NCI-H460 (cell line): ENCODE measurements around the gene RPL35A. TPM values are rescaled to one million over a fixed set of nuclear protein-coding genes. Genes with fewer than 3 reads are reported as not detected.
A peak's percentile ranks its signal among the peaks of the same experiment; 100 is the strongest.
"Not testable (repeated sequence)": the region's sequence is repeated elsewhere in the genome, so short reads cannot be mapped to it uniquely, and the experiment has no call there.

Source experiments
- DNase-seq: peaks from one replicate; pipeline ENCODE4 v3.0.0-alpha.2; 2016; ENCODE audit warnings: low read depth; ENCODE audit errors: extremely low read depth
- polyA plus RNA-seq: library from polyadenylated mRNA; depleted of rRNA; stranded (reverse); fragments of >200 nt; gene quantifications from 2 replicates; pipeline ENCODE4 v1.2.3, GENCODE V29; 2014; cell fraction: nucleus; rRNA removed
- total RNA-seq: library from RNA; depleted of rRNA; stranded (reverse); fragments of >200 nt; shearing (Covaris generic); gene quantifications from 2 replicates; pipeline ENCODE4 v1.2.3, GENCODE V29; 2014; rRNA removed

RPL35A gene
- total RNA-seq, result 1,951 and 2,039 TPM in 2 replicates
- 972 and 1,374 TPM in 2 replicates for polyA plus RNA-seq

DNA sequence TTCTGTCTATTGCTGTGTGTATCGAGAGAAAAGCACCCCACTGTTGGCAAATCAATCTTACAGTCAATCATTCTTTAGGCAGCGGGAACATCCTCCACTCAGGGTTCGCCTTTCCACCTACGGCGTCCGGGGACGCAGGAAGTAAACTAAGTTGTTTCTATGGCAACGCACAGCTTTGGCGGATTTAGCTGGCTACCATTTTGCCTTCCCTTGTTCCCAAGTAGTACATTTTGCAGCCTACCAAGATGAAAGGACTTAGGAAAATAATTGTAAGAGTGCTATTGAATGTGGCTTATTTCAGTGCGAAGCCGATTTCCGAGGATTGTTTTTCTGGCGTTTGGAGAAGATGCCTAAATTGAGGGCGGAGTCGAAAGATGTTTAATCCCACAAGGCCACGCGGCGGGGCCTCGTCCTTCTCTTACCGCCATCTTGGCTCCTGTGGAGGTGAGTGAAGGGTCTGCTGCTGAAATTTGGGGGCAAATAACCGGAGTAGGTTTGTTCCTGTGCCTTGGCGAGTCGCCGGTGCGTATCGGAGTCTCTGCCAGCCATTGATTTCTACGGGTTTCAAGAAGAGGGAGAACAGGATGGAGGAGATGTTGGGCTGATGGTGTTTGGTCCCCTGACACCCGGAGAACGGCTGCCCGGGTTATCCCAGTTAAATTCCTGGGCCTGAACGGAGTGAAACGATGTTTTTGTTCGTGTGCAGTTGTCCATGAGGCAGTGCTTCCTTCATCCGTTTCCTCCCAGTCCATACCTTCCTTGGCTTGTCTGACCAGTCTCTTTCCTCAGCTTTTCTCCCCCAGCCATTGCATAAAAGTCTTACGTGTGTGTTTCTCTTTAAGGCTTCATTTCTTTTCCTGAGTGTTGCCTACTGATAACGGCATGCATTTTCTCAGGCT is at the start of gene RPL35A:
Gene RPL35A (plus strand): TSS at position 413 of the 899 bp plus-strand sequence. CDS start 778 bp downstream, outside the sequence.
- DNase-seq, result peak; percentile 85

DNA sequence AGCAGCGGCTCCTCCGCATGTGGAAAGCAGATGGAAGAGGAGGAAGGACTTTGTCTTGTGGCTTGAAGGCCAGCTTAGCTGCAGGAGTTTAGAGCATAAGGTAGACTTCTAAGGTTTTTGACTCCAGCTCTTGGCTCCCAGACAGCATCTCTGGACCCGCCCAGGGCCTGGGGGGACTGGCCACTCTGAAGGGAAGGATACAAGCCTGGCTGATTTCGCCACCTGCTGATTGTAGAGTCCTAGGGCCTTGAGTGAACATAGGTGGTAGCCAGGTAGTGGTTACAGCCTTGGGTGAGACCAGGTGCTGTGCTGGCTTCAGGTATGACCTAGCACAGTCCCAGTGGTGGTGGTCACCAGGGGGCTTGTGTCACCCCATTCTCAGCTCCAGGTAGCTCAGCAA is 48.4 kb upstream of the RPL35A start:
- DNase-seq, result no peak

DNA sequence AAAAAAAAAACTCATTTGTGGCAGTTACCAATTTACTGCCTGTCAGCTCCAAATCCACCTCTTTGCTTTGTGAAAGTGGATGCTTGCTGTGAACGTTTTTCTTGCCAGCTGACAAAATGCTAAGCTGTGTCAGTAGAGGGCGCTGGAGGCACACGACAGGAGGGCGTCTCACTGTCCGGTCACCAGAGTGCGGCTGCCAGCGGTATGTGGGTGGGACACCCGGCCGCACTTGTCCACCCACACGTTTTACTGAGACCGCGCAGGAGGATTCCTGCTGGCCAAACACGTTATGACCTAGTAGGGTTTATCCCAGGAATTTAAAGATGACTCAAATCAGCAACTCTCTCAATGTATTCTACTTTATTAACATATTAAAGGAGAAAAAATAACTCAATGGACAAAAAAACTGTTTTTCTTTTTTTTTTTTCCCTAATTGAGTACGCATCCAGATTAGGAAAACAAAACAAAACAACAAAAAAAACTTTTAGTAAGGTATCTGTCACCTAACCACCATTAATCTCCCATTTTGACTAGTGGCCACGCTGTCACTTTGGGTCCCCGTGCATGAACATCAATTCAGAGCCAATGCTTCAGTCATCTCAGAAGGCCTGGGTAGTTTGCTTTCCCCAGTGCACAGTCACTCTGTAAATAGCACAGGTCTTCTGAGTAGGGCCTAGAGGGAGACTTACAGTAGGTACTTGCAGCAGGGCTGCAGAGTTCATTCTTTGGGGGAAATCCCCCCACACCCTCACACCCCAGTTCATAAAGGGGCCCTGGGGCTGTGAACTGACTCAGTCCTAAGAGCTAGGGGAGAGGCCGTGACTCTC is 43.8 kb upstream of the RPL35A start:
- peak; percentile 75 for DNase-seq

DNA sequence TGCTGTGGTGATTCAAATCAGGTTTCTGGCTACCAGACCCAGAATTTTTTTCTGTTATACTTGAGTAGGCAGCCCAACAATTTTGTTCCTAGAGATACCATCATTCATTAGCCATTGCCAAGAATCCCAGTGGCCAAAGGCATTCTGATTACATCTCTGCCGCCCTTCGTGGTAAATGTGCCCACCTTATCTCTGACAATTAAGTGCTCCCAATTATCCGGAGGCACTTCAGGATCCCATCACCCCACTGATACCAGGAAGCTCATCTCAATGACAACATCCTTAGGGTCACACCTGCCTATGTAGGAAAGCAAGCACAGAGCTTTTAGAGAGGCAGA is 43.2 kb upstream of the RPL35A start:
- no peak for DNase-seq

DNA sequence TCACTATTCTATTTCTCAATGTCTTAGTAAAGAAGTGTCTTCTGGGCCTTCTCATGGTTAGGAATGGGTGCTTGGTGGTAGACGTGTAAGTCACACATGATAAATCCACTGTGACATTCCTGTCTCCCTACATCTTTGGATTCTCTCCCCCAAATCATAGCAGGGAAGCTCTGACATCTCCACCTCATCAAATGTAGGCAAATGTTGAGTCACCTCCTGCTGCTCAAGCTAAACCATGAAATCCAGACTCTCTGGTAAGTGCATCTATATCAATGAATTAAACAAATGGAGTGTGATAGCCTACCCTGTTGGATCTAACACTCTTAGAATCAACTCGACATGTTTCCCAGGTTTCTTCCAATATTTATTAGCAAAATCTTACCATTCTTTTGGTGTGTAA is 42.8 kb upstream of the RPL35A start:
- no peak for DNase-seq

DNA sequence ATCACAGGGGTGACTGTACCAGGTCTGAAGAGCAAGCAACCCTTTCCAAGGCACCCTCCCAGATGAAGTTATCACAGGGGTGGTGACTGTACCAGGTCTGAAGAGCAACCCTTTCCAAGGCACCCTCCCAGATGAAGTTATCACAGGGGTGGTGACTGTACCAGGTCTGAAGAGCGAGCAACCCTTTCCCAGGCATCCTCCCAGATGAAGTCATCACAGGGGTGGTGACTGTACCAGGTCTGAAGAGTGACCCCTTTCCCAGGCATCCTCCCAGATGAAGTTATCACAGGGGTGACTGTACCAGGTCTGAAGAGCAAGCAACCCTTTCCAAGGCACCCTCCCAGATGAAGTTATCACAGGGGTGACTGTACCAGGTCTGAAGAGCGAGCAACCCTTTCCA is 41.4 kb upstream of the RPL35A start:
- DNase-seq, result not testable (repeated sequence)

DNA sequence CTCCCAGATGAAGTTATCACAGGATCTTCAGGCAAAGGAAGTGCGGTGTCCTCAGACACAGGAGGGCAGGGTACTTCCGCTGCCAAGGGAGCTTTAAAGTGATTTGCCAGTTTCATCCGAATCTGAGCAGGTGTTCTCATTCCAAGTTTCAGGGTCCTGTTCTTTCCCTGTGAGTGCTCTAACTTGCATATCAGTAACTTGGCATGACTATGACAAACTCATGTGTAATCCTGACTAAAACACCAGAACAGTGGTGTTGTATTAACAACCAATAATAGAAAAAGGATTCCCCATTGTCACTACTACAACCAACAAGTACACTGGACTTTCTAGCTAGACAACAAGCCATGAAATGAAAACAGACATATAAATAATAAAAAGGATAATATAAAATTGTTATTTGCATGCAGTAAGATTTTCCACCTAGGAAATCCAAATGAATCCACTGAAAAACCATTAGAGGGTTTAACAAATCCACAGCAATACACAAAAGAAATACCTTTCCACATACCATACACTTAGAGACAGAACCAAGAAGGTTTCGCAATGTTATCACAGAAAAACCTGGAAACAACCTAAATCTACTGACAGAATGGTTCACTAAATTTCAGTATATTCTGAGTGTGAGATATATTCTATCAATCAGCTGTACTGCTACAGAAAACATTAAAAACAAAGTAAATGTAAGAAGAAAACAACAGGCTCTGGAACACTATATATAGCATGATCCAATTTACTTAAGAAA is 40.9 kb upstream of the RPL35A start:
- DNase-seq, result no peak

- no peak for DNase-seq
Measured at GRCh38 chr3:197912741-197913476, 37.1 kb upstream of the RPL35A start.

DNA sequence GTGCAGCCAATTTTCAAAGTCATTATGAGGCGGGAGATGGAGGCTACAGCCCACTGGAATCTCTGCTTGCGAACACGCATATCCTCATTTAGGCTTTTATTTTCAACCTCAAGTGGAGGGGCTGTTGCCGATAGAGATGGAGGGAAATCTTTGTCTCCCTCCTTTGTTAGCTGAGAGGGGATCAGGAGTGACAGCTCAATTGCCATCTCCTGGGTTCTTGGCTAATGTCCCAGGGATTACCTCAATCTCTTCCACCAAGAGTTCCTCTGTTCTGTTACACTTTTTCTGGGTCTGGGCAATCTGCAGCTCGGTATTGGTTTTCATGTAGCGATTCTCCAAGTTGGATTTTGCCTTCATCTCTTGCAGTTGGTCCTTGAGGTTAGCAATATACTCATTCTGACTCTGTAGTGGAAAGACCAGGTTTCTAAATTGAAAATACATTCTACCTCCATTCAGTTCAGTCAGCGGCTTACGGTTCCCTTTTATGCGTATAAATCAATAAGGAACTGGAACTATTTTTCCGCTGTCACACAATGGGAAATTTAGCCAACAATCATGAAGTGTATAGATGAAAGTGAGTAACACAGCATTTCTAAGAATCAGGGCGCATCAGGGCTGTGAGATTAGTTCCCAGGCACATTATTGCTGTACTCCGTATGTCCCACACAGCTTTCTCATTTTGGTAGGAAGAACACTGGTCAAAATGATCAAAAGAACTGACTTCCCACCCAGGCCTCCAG is 36.2 kb upstream of the RPL35A start:
- DNase-seq, result no peak

DNA sequence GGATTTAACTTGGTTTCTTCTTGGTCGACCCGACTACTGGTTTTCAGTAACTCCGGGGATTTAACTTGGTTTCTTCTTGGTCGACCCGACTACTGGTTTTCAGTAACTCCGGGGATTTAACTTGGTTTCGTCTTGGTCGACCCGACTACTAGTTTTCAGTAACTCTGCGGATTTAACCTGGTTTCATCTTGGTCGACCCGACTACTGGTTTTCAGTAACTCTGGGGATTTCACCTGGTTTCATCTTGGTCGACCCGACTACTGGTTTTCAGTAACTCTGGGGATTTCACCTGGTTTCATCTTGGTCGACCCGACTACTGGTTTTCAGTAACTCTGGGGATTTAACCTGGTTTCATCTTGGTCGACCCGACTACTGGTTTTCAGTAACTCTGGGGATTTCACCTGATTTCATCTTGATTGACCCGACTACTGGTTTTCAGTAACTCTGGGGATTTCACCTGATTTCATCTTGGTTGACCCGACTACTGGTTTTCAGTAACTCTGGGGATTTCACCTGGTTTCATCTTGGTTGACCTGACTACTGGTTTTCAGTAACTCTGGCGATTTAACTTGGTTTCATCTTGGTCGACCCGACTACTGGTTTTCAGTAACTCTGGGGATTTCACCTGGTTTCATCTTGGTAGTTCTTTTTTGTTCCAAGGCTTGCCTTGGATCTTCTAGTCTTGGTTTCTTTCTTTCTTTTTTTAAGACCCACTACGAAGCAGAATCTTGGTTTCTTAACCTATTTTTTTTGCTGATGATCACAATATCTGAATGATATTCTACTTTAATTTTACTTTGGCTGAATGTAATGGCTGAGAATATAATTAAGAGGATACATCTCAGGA is 28.3 kb upstream of the RPL35A start:
- DNase-seq, result not testable (repeated sequence)

DNA sequence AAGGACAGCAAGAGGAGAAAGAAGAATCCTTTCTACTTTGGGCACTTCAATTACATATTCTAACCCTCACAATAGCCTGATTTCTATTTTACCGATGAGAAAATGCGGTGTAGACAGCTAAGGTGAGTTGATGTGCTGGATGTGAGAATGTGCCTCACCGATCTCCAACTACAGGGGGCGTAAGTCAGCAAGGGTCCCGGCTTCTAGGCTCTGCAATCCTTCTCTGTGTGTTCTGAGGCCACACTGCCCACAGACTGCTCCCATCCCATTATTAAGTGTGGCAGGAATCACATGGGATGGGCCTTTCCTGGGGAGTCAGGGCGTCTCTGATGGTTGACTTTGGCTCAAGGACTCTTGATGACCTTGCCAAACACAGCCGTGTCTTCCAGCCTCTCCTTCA is 23.6 kb upstream of the RPL35A start:
- no peak for DNase-seq

DNA sequence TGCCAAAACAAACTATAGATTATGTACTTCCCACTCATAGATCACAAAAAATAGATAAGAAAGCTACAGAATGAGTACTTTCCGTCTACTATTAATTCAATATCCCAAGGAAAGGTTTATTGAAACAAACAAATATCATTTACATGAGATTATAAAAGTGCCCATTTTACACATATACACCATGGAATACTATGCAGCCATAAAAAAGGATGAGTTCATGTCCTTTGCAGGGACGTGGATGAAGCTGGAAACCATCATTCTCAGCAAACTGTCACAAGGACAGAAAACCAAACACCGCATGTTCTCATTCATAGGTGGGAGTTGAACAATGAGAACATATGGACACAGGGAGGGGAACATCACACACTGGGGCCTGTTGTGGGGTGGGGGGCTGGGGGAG is 22.4 kb upstream of the RPL35A start:
- DNase-seq, result not testable (repeated sequence)

GRCh38 chr3:197936819-197937384 is 13.1 kb upstream of the RPL35A start:
- no peak for DNase-seq

DNA sequence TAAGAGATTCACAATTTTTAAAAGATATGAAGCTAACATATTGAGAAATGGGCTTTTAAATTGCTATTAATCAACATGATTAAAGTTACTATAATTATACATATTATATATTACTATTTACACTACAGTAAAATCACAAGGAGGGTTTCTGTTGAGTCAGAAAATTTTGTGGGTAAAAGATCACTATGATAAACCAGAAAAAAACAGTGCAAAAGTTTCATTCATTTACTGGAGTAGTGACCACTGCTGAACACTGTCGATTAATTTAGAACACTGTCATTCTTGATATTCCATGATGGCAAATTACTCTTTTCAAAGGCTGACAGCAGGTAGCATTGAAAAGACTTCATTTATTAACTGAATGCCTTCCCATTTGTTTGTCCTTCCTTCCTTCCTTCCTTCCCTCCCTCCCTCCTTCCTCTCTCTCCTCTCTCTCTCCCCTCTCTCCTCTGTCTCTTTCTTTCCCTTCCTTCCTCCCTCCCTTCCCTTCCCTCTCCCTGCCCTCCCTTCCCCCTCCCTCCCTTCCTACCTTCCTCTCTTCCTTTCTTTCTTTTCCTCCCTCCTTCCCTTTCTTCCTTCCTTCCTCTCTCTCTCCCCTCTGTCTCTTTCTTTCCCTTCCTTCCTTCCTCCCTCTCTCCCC is 9.1 kb upstream of the RPL35A start:
- no peak for DNase-seq

GRCh38 chr3:197942956-197943556 is 6.9 kb upstream of the RPL35A start:
- DNase-seq, result no peak

GRCh38 chr3:197949191-197949777 is 706 bp upstream of the RPL35A start:
- DNase-seq, result no peak

DNA sequence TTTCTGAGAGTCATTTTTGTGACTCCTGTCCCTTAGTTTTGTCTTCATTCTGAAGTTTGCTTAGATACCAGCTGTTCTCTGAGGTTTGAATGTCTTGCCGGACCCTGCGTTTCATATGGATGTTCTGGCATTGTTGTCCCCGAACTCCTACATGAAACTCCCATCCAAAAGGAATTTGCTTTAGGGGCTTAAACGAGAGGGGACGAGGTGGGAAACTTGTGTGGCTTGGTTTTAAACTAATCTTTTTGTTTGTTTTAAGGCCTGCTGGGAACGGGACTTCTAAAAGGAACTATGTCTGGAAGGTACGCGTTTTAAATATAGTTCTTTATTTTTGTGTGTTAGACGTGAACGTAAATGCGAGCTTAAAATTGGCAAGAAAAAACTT is 679 bp downstream of the RPL35A start:
- DNase-seq, result no peak
